IMR-90 (cell line): ENCODE measurements around the gene DLX2. TPM values are rescaled to one million over a fixed set of nuclear protein-coding genes. Genes with fewer than 3 reads are reported as not detected.

Experiments used
- ATAC-seq: fragments of 200-7000 bp; cut with Tn5 transposase; 2 replicates; pipeline ENCODE4 v1.9.1; 2020; ENCODE audit warnings: low read depth, mild to moderate bottlenecking, moderate library complexity
- BruUV-seq: library from RNA; stranded (reverse); fragments of 400-500 nt; replicated peaks from 2 replicates; lab custom pipeline; 2021; lab: Mats Ljungman, UMichigan
- CTCF ChIA-PET: fragments of 300-600 bp; formaldehyde crosslinking; extraction: SDS; loops from one replicate; lab custom pipeline; 2021; ENCODE audit warnings: antibody characterized with exemption; lab: Yijun Ruan, JAX
- POLR2A ChIA-PET: fragments of 300-600 bp; sonication (Branson Sonifier 250); formaldehyde crosslinking; loops from one replicate; lab custom pipeline; 2022; ENCODE audit warnings: antibody characterized with exemption; ENCODE audit not compliant: unreplicated experiment; lab: Charles Lee
- DNase-seq: peaks from one replicate; pipeline ENCODE4 v3.0.0; 2013
- H2AFZ ChIP-seq: replicated peaks from 2 replicates; pipeline ENCODE3; 2013; ENCODE audit warnings: low read length, mild to moderate bottlenecking; ENCODE audit not compliant: poor library complexity
- H2AK5ac ChIP-seq: 2 replicates; pipeline ENCODE4 v1.6.1; 2013; ENCODE audit warnings: low read depth, low read length, inconsistent platforms
- H2AK9ac ChIP-seq: replicated peaks from 2 replicates; pipeline ENCODE3; 2013; ENCODE audit warnings: mild to moderate bottlenecking, low read depth, low read length, moderate library complexity; ENCODE audit not compliant: poor library complexity
- H2BK120ac ChIP-seq: 2 replicates; pipeline ENCODE4 v1.6.1; 2013; ENCODE audit warnings: low read depth, low read length, inconsistent platforms
- H2BK15ac ChIP-seq: 3 replicates; pipeline ENCODE4 v1.6.1; 2013; ENCODE audit warnings: low read depth, low read length, inconsistent platforms
- H2BK20ac ChIP-seq: 2 replicates; pipeline ENCODE4 v1.6.1; 2013; ENCODE audit warnings: low read depth, mild to moderate bottlenecking, inconsistent platforms, low read length, moderate library complexity
- H2BK5ac ChIP-seq: 2 replicates; pipeline ENCODE4 v1.6.1; 2013; ENCODE audit warnings: mild to moderate bottlenecking, low read depth, low read length, inconsistent platforms; ENCODE audit not compliant: poor library complexity, severe bottlenecking
- H3K14ac ChIP-seq: replicated peaks from 2 replicates; pipeline ENCODE4 v1.6.1; 2013; ENCODE audit warnings: low read depth, low read length, inconsistent platforms
- H3K18ac ChIP-seq: 2 replicates; pipeline ENCODE4 v1.6.1; 2013; ENCODE audit warnings: low read depth, low read length, control low read depth
- H3K23ac ChIP-seq: 2 replicates; pipeline ENCODE4 v1.6.1; 2013; ENCODE audit warnings: low read depth, low read length, inconsistent platforms
- H3K27ac ChIP-seq: 2 replicates; pipeline ENCODE4 v1.5.1; 2013; ENCODE audit warnings: mild to moderate bottlenecking, control low read depth, low read length; ENCODE audit not compliant: insufficient read depth
- H3K27me3 ChIP-seq: 2 replicates; pipeline ENCODE4 v1.6.1; 2013; ENCODE audit warnings: low read length; ENCODE audit not compliant: control insufficient read depth, insufficient read depth
- H3K36me3 ChIP-seq: 2 replicates; pipeline ENCODE4 v1.6.1; 2013; ENCODE audit warnings: low read length, mixed read lengths; ENCODE audit not compliant: control insufficient read depth, insufficient read depth
- H3K4ac ChIP-seq: 2 replicates; pipeline ENCODE4 v1.6.1; 2013; ENCODE audit warnings: low read depth, low read length, inconsistent platforms
- H3K4me1 ChIP-seq: 2 replicates; pipeline ENCODE4 v1.6.1; 2013; ENCODE audit warnings: low read length, mixed read lengths; ENCODE audit not compliant: control insufficient read depth, insufficient read depth
- H3K4me2 ChIP-seq: 2 replicates; pipeline ENCODE4 v1.6.1; 2013; ENCODE audit warnings: low read depth, mild to moderate bottlenecking, control low read depth, low read length, moderate library complexity
- H3K4me3 ChIP-seq: 2 replicates; pipeline ENCODE4 v1.5.1; 2013; ENCODE audit warnings: low read depth, mild to moderate bottlenecking, control low read depth, low read length, moderate library complexity; ENCODE audit not compliant: insufficient read depth
- H3K56ac ChIP-seq: 2 replicates; pipeline ENCODE4 v1.6.1; 2013; ENCODE audit warnings: low read length, inconsistent platforms; ENCODE audit not compliant: insufficient read depth; ENCODE audit errors: extremely low read depth
- H3K79me1 ChIP-seq, 2 experiments: 2 replicates each; pipeline ENCODE4 v1.6.1; 2013; ENCODE audit warnings: low read length in 2 of 2, inconsistent platforms in 1 of 2, low read depth in 1 of 2
- H3K9ac ChIP-seq: 2 replicates; pipeline ENCODE4 v1.6.1; 2013; ENCODE audit warnings: low read depth, low read length, control low read depth
- H3K9me1 ChIP-seq: 2 replicates; pipeline ENCODE4 v1.6.1; 2013; ENCODE audit warnings: low read length, inconsistent platforms; ENCODE audit not compliant: insufficient read depth
- H3K9me3 ChIP-seq: 2 replicates; pipeline ENCODE4 v1.6.1; 2013; ENCODE audit warnings: low read length; ENCODE audit not compliant: control insufficient read depth, insufficient read depth
- H4K20me1 ChIP-seq: 2 replicates; pipeline ENCODE4 v1.6.1; 2013; ENCODE audit warnings: low read length, inconsistent platforms; ENCODE audit not compliant: insufficient read depth
- H4K5ac ChIP-seq: 2 replicates; pipeline ENCODE4 v1.6.1; 2013; ENCODE audit warnings: mild to moderate bottlenecking, low read depth, low read length, control low read depth
- H4K8ac ChIP-seq, 2 experiments: 2 replicates each; pipeline ENCODE4 v1.6.1; 2013; ENCODE audit warnings: low read depth in 2 of 2, low read length in 2 of 2, control low read depth in 1 of 2, inconsistent platforms in 1 of 2
- H4K91ac ChIP-seq: 2 replicates; pipeline ENCODE4 v1.6.1; 2013; ENCODE audit warnings: low read depth, low read length, inconsistent platforms; ENCODE audit not compliant: insufficient read depth
- BHLHE40 ChIP-seq: fragments of 150-350 bp; IDR thresholded peaks from 2 replicates; pipeline ENCODE4 v1.6.1; 2016; ENCODE audit warnings: mild to moderate bottlenecking, low read depth, low read length
- CHD1 ChIP-seq: IDR thresholded peaks from 2 replicates; pipeline ENCODE4 v1.6.1; 2012; ENCODE audit warnings: low read depth, low read length, improper control_type of control experiment
- CTCF ChIP-seq: conservative IDR thresholded peaks from 2 replicates; pipeline ENCODE4 v1.5.1; 2012; ENCODE audit warnings: mild to moderate bottlenecking, low read depth, low read length, improper control_type of control experiment
- MXI1 ChIP-seq: IDR thresholded peaks from 2 replicates; pipeline ENCODE4 v1.6.1; 2012; ENCODE audit warnings: low read depth, mild to moderate bottlenecking, low read length, moderate library complexity, borderline replicate concordance
- POLR2A ChIP-seq: IDR thresholded peaks from 2 replicates; pipeline ENCODE4 v1.6.1; 2012; ENCODE audit warnings: mild to moderate bottlenecking, low read depth, low read length
- RCOR1 ChIP-seq: IDR thresholded peaks from 2 replicates; pipeline ENCODE4 v1.6.1; 2012; ENCODE audit warnings: mild to moderate bottlenecking, low read length, improper control_type of control experiment; ENCODE audit not compliant: insufficient replicate concordance
- RFX5 ChIP-seq: IDR thresholded peaks from 2 replicates; pipeline ENCODE4 v1.8.0; 2012; ENCODE audit warnings: low read depth, mild to moderate bottlenecking, low read length, moderate library complexity
- whole genome bisulfite sequencing, 2 experiments: methylation state at CpG; one replicate each; pipeline versions ENCODE4 v1.1.5 to v1.1.7; 2013; ENCODE audit warnings: missing lambda C conversion rate in 2 of 2; ENCODE audit not compliant: insufficient read length in 1 of 2; ENCODE audit errors: extremely low coverage in 2 of 2; 5-methylcytosine and 5-hydroxymethylcytosine counted together
- dilution Hi-C: fragments of 300-500 bp; cut with HindIII; formaldehyde crosslinking; loops from one replicate; pipeline ENCODE4 v1.14.3; 2018; ENCODE audit warnings: low sequenced_read_pairs; ENCODE audit not compliant: unreplicated experiment
- in situ Hi-C: fragments of 300-500 bp; cut with MboI; formaldehyde crosslinking; loops from 3 replicates; pipeline ENCODE4 v1.14.3; 2019; ENCODE audit warnings: low sequenced_read_pairs, inconsistent platforms, mixed read lengths
- intact Hi-C: fragments of 100-400 bp; cut with micrococcal nuclease; formaldehyde crosslinking; loops from 2 replicates; pipeline ENCODE4 v1.10.0; 2022
- polyA plus RNA-seq, 3 experiments: library from polyadenylated mRNA; depleted of rRNA; stranded (reverse); fragments of >200 nt; gene quantifications; 2 replicates each; pipeline ENCODE4 v1.2.3, GENCODE V29; 2012; ENCODE audit warnings: low replicate concordance in 1 of 3
- total RNA-seq: library from RNA; depleted of rRNA; stranded (reverse); fragments of >200 nt; gene quantifications from 2 replicates; pipeline ENCODE4 v1.2.3, GENCODE V29; 2012

Gene DLX2
- total and polyA plus RNA-seq, 2 of the 4 experiments (the other 2 are of a cell fraction): 0.38 TPM; not detected in 1

DNA sequence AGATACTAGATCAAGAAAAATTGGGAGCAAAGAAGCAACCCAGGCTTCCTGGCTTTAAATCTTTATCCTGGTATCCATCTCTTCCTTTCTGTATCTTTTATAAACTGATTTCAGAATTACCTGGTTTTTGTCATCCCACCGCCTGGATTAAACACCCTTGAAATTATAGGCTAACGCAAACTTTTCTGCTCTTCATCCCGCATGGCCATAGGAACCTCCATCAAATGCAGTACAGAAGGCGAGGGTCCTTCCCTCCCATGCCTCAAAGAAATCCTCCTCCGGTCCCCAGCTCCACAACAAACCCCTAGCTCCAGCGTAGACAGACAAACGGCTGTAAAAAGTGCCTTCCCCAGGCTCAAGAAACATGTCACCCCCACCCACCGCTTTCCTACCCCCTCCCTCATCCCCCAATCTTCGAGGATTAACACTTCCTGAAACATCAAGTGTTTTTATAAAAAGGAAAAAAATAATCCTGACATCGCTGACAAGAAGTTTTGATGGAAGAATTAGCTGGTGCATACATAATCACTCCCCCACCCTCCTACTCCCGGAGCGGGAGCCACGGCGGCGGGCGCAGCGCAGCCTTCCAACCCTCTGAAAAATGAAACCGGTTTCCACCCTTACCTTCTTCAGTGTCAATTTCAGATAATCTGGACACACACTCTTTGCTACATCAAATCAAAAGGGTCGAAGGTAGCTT is 9.8 kb downstream of the DLX2 start:
- Histone ChIP-seq H3K4me1 (peaks cover 5% of the 10 kb centered on the region; the same call in 1 of the 2 replicates), H3K79me1 (no peaks in the 10 kb centered on the region), H3K4me3 (no peak overlapping the region), H4K5ac (no peak overlapping the region), H3K14ac (no peak overlapping the region), H2AK5ac (no peak overlapping the region), H3K4me2 (peak overlapping the region; percentile 45; the same call in 1 of the 2 replicates), H2BK5ac (no peak overlapping the region), H3K27ac (no peak overlapping the region), H4K8ac (no peak overlapping the region), H3K36me3 (no peaks in the 10 kb centered on the region), H3K9ac (no peak overlapping the region), H2BK120ac (no peak overlapping the region), H4K20me1 (peaks cover 8% of the 10 kb centered on the region; the same call in 1 of the 2 replicates), H4K91ac (no peak overlapping the region), H2BK20ac (no peak overlapping the region), H3K9me1 (no peaks in the 10 kb centered on the region; the same call in 1 of the 2 replicates), H3K18ac (no peak overlapping the region), H3K4ac (no peak overlapping the region), H3K23ac (no peak overlapping the region), H2AK9ac (no peak overlapping the region), H2BK15ac (no peak overlapping the region), H3K27me3 (peaks cover 67% of the 10 kb centered on the region), H3K9me3 (peaks cover 5% of the 10 kb centered on the region; the same call in 1 of the 2 replicates), H3K56ac (no peak overlapping the region), H2AFZ (no peak overlapping the region)
- dilution Hi-C loops: no loop called here
- CTCF ChIA-PET: interaction anchor here (0.6 to 2.3 kb wide), 2 partner anchors 34 to 351 kb away, joined by 4 to 5 read pairs; no protein-coding TSS in a partner anchor
- TF ChIP-seq MXI1 (no peak), POLR2A (no peak), RCOR1 (no peak), BHLHE40 (no peak), RFX5 (no peak), CHD1 (no peak), CTCF (no peak)
- in situ Hi-C loops: no loop called here
- ATAC-seq (no peak), DNase-seq (no peak)
- BruUV-seq: no TSS peak
- 8% methylated on average over 4 of the region's 19 CpGs; no CpG with 5 or more reads in 1 of the 2 experiments for WGBS, 2 experiments
- POLR2A ChIA-PET: no interaction called here
- intact Hi-C loops: no loop called here
